HEK293 (cell line): ENCODE measurements around the gene LAMA1.

Experiments used
- ZNF843 ChIP-seq: fragments of 450-650 bp; formaldehyde crosslinking; IDR thresholded peaks from 2 replicates; pipeline ENCODE4 v1.5.1; 2016; ENCODE audit warnings: missing biosample characterization, missing genetic modification characterization
- TF ChIP-seq, protein P1 (sequence below): sonication (generic); formaldehyde crosslinking; IDR thresholded peaks from 2 replicates; pipeline ENCODE4 v1.8.1; 2022; ENCODE audit warnings: mild to moderate bottlenecking, moderate library complexity, missing genetic modification reagents

GRCh38 chr18:7020995-7021777, 96.4 kb downstream of the LAMA1 start:
- no peak for TF ChIP-seq ZNF843 (tag by site-specific recombination)
- TF ChIP-seq, protein P1, sequence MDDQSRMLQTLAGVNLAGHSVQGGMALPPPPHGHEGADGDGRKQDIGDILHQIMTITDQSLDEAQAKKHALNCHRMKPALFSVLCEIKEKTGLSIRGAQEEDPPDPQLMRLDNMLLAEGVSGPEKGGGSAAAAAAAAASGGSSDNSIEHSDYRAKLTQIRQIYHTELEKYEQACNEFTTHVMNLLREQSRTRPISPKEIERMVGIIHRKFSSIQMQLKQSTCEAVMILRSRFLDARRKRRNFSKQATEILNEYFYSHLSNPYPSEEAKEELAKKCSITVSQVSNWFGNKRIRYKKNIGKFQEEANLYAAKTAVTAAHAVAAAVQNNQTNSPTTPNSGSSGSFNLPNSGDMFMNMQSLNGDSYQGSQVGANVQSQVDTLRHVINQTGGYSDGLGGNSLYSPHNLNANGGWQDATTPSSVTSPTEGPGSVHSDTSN, result no peak
